HUES48 (cell line): ENCODE data around the gene TTLL3.
"Not testable (repeated sequence)": the region's sequence is repeated elsewhere in the genome, so short reads cannot be mapped to it uniquely, and the experiment has no call there.

ENCODE experiments used
- H3K27ac ChIP-seq: one replicate; pipeline ENCODE4 v1.7.0; 2013; ENCODE audit warnings: low read depth, low read length, inconsistent platforms
- H3K27me3 ChIP-seq: 2 replicates; pipeline ENCODE4 v1.6.1; 2013; ENCODE audit warnings: mild to moderate bottlenecking, low read length; ENCODE audit not compliant: control insufficient read depth, insufficient read depth
- H3K36me3 ChIP-seq: 2 replicates; pipeline ENCODE4 v1.6.1; 2013; ENCODE audit warnings: low read length; ENCODE audit not compliant: control insufficient read depth, insufficient read depth
- H3K4me1 ChIP-seq: 2 replicates; pipeline ENCODE4 v1.6.1; 2013; ENCODE audit warnings: mild to moderate bottlenecking, low read length; ENCODE audit not compliant: control insufficient read depth, insufficient read depth
- H3K4me3 ChIP-seq: 2 replicates; pipeline ENCODE4 v1.5.1; 2013; ENCODE audit warnings: mild to moderate bottlenecking, low read depth, low read length
- H3K9ac ChIP-seq: 2 replicates; pipeline ENCODE4 v1.6.1; 2013; ENCODE audit warnings: mild to moderate bottlenecking, low read depth, low read length, moderate library complexity
- H3K9me3 ChIP-seq: 2 replicates; pipeline ENCODE4 v1.6.1; 2013; ENCODE audit warnings: low read length; ENCODE audit not compliant: control insufficient read depth, insufficient read depth

The TTLL3 gene

GRCh38 chr3:9875448-9875847, 65.4 kb downstream of the TTLL3 start:
- Histone ChIP-seq H3K27ac (no peak overlapping the region), H3K4me1 (no peaks in the 10 kb centered on the region), H3K9me3 (no peaks in the 10 kb centered on the region), H3K9ac (no peak overlapping the region), H3K4me3 (no peak overlapping the region), H3K36me3 (no peaks in the 10 kb centered on the region), H3K27me3 (no peaks in the 10 kb centered on the region)

GRCh38 chr3:9876255-9876654, 66.2 kb downstream of the TTLL3 start:
- not testable (repeated sequence) for H3K9ac ChIP-seq, H3K9me3 ChIP-seq, H3K27me3 ChIP-seq, H3K27ac ChIP-seq, H3K4me1 ChIP-seq, H3K4me3 ChIP-seq, H3K36me3 ChIP-seq

- no peak overlapping the region for H3K4me3 ChIP-seq
- no peak overlapping the region for H3K27ac ChIP-seq
- no peaks in the 10 kb centered on the region for H3K36me3 ChIP-seq
- H3K9me3 ChIP-seq = no peaks in the 10 kb centered on the region
- no peaks in the 10 kb centered on the region for H3K27me3 ChIP-seq
- no peaks in the 10 kb centered on the region for H3K4me1 ChIP-seq
- H3K9ac ChIP-seq = no peak overlapping the region
These were observed 66.9 kb downstream of the TTLL3 start for GRCh38 chr3:9876991-9877390.

- Histone ChIP-seq H3K4me3 (no peak overlapping the region), H3K27ac (no peak overlapping the region), H3K9me3 (no peaks in the 10 kb centered on the region), H3K36me3 (no peaks in the 10 kb centered on the region), H3K9ac (no peak overlapping the region), H3K27me3 (no peaks in the 10 kb centered on the region), H3K4me1 (no peaks in the 10 kb centered on the region)
These were observed 68.6 kb downstream of the TTLL3 start for GRCh38 chr3:9878700-9879099.

- Histone ChIP-seq H3K9me3 (no peaks in the 10 kb centered on the region), H3K36me3 (no peaks in the 10 kb centered on the region), H3K4me1 (no peaks in the 10 kb centered on the region), H3K27ac (no peak within 1 kb of the TSS), H3K9ac (no peak within 1 kb of the TSS), H3K4me3 (no peak within 1 kb of the TSS), H3K27me3 (no peaks in the 10 kb centered on the region)
These were observed 69.9 kb downstream of the TTLL3 start, which contains the start of gene CIDEC for GRCh38 chr3:9879830-9880549. TSS of gene CIDEC (minus strand) at chr3:9880253. CDS start at chr3:9878486, 1,767 bp downstream.

GRCh38 chr3:9881441-9881840, 71.4 kb downstream of the TTLL3 start:
- H3K27ac ChIP-seq = no peak overlapping the region
- H3K4me1 ChIP-seq = no peaks in the 10 kb centered on the region
- no peaks in the 10 kb centered on the region for H3K27me3 ChIP-seq
- no peaks in the 10 kb centered on the region for H3K36me3 ChIP-seq
- H3K9ac ChIP-seq = no peak overlapping the region
- H3K4me3 ChIP-seq = no peak overlapping the region
- H3K9me3 ChIP-seq = no peaks in the 10 kb centered on the region

GRCh38 chr3:9883706-9884554, 73.9 kb downstream of the TTLL3 start:
- Histone ChIP-seq H3K9ac (no peak overlapping the region), H3K4me1 (no peaks in the 10 kb centered on the region), H3K27ac (no peak overlapping the region), H3K4me3 (no peak overlapping the region), H3K36me3 (no peaks in the 10 kb centered on the region), H3K9me3 (no peaks in the 10 kb centered on the region), H3K27me3 (no peaks in the 10 kb centered on the region; the same call in 1 of the 2 replicates)

GRCh38 chr3:9884555-9885165, 74.6 kb downstream of the TTLL3 start:
- H3K4me3 ChIP-seq = no peak overlapping the region
- H3K27ac ChIP-seq = no peak overlapping the region
- H3K36me3 ChIP-seq = no peaks in the 10 kb centered on the region
- H3K9me3 ChIP-seq = no peaks in the 10 kb centered on the region
- no peaks in the 10 kb centered on the region for H3K4me1 ChIP-seq
- no peaks in the 10 kb centered on the region; the same call in 1 of the 2 replicates for H3K27me3 ChIP-seq
- no peak overlapping the region for H3K9ac ChIP-seq
